HG02678 (cell line): ENCODE measurements around the gene ORC1.

Experiments
- ATAC-seq: cut with Tn5 transposase; IDR thresholded peaks from one replicate; pipeline ENCODE4 v1.9.1; 2021; ENCODE audit warnings: mild to moderate bottlenecking, moderate library complexity; ENCODE audit not compliant: unreplicated experiment

The ORC1 gene

GRCh38 chr1:52404116-52404974, at the start of gene ORC1, which contains the start of gene PRPF38A:
Gene ORC1 (minus strand): TSS chr1:52404423. CDS start chr1:52402223, 2,200 bp downstream.
Gene PRPF38A (plus strand): TSS chr1:52404602. CDS start chr1:52404750, 148 bp downstream.
- ATAC-seq: peak; percentile 96

GRCh38 chr1:52444463-52444862, 40.2 kb upstream of the ORC1 start:
- ATAC-seq: no peak

- ATAC-seq: no peak
Observed at GRCh38 chr1:52439976-52440375, 35.8 kb upstream of the ORC1 start.

GRCh38 chr1:52436817-52437216, 32.6 kb upstream of the ORC1 start:
- no peak for ATAC-seq

- no peak for ATAC-seq
Observed at GRCh38 chr1:52435650-52436049, 31.4 kb upstream of the ORC1 start.

GRCh38 chr1:52435211-52435610, 31.0 kb upstream of the ORC1 start:
- ATAC-seq: no peak

- no peak for ATAC-seq
Observed at GRCh38 chr1:52432807-52433206, 28.6 kb upstream of the ORC1 start.

GRCh38 chr1:52427152-52427551, 22.9 kb upstream of the ORC1 start:
- ATAC-seq: no peak

GRCh38 chr1:52426371-52426770, 22.1 kb upstream of the ORC1 start:
- no peak for ATAC-seq

GRCh38 chr1:52424813-52425212, 20.6 kb upstream of the ORC1 start:
- ATAC-seq: no peak

- ATAC-seq: no peak
Observed at GRCh38 chr1:52424231-52424636, 20.0 kb upstream of the ORC1 start.

GRCh38 chr1:52423771-52424170, 19.5 kb upstream of the ORC1 start:
- ATAC-seq: no peak

- no peak for ATAC-seq
Observed at GRCh38 chr1:52423055-52423454, 18.8 kb upstream of the ORC1 start.

- ATAC-seq: no peak
Observed at GRCh38 chr1:52420713-52421112, 16.5 kb upstream of the ORC1 start.

GRCh38 chr1:52416811-52417210, 12.6 kb upstream of the ORC1 start:
- ATAC-seq: no peak

GRCh38 chr1:52414942-52415341, 10.7 kb upstream of the ORC1 start:
- ATAC-seq: no peak

GRCh38 chr1:52413410-52413989, 9.3 kb upstream of the ORC1 start:
- no peak for ATAC-seq

GRCh38 chr1:52404975-52405338, 734 bp upstream of the ORC1 start:
- ATAC-seq: no peak

GRCh38 chr1:52403566-52404115, 582 bp downstream of the ORC1 start:
- ATAC-seq: peak; percentile 22

- ATAC-seq: no peak
Observed at GRCh38 chr1:52402860-52403240, 1.4 kb downstream of the ORC1 start.

- ATAC-seq: no peak
Observed at GRCh38 chr1:52400131-52400530, 4.1 kb downstream of the ORC1 start.

GRCh38 chr1:52399629-52400028, 4.6 kb downstream of the ORC1 start:
- ATAC-seq: no peak
